Limb (tissue), 2 donors: ENCODE measurements around the gene ZYG11B.
A peak's percentile ranks its signal among the peaks of the same experiment; 100 is the strongest.
"Not testable (repeated sequence)": the region's sequence is repeated elsewhere in the genome, so short reads cannot be mapped to it uniquely, and the experiment has no call there.

Experiments
- DNase-seq, 2 donors: peaks; one replicate each; pipeline ENCODE4 v3.0.0-alpha.2; 2016; ENCODE audit errors: extremely low spot score in 2 of 2

ZYG11B gene

DNA sequence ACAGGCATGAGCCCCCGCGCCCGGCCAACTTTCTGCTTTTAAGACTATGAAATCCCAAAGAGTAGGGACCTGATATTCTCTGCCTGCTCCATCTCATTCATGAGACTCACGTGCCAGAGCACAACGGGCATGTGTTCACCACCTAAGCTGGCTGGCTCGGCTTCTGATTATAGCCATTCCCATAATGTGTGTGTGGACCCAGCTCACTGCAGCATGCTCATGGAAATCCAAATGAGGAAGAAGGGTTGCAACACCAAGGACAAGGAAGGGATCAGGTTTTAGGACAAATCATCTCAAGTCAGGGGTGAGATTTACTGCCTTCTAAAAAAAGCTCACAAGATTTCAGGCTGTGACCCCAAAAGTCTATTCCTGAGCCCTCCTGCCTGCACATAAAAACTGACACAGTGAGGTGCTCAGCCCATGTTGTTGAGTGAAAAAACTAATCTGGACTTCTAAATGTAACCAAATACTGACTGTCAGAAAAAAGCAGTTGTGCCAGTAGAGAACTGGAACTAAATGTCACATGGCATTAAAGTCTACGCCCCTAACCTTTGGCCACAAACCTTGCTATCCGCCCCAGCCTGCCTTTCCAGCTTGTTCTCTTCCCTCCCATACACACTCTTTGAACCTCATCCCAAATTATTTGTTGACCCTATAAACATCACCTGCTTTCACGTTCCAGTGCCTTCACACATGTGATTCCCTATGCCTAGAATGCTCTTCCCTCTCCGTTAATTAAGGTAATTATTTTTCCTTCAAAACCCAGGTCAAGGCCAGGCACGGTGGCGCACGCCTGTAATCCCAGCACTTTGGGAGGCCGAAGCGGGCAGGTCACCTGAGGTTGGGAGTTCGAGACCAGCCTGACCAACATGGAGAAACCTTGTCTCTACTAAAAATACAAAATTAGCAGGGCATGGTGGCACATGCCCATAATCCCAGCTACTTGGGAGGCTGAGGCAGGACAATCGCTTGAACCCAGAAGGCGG is 19.0 kb upstream of the ZYG11B start:
- DNase-seq, result no peak

DNA sequence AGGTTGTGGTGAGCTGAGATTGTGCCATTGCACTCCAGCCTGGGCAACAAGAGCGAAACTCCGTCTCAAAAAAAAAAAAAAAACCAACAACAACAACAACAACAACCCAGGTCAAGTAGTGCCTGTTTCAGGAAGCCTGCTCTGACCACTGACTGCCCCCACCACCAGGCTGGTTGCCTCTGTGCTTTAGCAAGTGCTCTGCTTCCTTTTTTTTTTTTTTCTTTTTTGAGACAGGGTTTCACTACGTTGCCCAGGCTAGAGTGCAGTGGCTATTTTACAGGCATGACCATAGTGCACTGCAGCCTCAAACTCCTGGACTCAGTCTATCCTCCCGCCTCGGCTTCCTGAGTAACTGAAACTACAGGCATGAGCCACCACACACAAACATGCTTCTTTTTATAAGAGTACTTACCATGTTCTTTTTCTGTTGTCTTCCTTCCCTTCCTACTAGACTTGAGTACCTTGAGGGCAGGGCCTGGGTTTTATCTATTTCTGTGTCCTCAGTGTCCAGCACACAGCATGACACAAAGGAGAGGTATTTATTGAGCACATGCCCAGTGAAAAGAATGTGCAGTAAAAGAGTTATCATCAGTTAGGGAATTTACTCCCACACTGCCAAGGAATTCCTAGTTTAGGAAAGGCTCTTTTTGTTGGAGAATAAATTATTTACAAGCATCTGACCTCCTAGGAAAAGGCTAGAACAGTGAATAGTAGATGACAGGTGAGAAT is 18.2 kb upstream of the ZYG11B start:
- DNase-seq, result no peak

DNA sequence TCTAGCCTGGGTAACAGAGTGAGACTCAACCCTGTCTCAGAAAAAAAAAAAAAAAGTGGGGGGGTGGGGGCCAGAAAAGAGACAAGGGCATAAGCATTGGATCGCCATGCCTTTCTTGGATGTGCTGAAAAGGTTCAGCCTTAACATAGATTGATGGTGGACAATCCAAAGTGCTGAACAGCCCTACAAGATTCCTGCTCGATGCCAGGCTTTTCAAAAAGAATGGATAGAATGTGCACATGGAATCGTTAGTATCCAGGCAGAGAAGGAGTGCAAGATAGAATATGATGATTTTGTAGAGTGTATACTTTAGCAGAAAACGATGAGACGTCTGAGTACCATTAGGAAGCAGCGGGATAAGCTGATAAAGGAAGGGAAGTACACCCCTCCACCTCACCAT is 17.2 kb upstream of the ZYG11B start:
- DNase-seq, result no peak

DNA sequence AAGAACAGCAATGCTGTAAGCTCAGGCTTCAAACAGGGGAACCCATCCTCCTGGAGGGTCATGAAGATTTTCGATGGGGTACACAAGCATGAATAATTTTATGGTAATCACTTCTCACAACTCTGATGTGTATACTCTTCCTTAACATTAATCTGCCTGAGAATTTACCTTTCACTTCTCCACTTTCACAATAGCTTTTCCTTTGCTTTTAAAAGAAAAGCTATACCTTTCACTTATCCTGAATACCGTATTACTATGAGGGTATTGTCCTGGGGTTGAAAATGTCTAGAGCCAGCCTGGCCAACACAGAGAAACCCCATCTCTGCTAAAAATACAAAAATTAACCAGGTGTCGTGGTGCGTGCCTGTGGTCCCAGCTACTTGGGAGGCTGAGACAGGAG is 12.7 kb upstream of the ZYG11B start:
- no peak for DNase-seq

DNA sequence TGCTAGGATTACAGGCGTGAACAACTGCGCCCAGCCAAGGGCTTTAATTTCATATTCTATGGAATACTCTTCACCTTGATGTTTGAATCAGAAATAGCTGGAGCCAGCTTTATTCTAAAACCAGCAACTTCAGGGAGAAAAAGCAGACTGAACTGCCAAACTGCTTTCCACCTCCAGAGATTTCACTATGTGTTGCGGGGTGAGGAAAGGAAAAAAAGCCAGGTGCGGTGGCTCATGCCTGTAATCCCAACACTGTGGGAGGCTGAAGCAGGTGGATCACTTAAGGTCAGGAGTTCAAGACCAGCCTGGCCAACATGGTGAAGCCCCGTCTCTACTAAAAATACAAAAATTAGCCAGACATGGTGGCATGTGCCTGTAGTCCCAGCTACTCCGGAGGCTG is 11.0 kb upstream of the ZYG11B start:
- DNase-seq, result not testable (repeated sequence)

DNA sequence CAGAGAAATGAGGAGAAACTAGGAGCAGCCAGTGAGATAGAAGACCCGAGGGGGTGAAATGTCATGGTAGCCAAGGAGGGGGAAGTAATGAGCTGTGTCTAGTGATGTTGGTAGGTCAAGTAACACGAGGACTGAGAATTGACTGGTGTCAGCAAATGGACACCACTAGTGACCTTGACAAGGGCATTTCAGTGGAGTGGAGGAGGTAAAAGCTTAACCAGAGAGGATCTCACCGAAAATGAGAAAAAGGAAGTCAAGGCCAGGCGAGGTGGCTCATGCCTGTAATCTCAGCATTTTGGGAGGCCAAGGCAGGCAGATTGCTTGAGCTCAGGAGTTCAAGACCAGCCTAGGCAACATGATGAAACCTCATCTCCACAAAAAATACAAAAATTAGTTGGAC is 3.0 kb upstream of the ZYG11B start:
- no peak for DNase-seq

DNA sequence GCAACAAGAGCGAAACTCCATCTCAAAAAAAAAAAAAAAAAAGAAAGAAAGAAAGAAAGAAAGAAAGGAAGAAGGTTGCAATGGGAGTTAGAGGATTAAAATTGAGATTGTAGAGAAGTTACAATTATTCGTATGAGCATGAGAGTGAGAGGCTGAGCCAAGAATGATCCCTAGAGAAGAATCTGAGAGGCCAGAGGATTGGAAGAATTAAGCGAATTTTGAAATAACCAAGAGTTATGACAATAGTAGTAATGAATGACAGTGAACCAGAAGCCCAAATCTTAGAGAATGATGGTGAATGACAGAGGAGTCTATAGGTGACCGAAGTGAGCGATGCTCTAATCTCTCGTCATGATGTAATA is 369 bp upstream of the ZYG11B start:
- no peak for DNase-seq

DNA sequence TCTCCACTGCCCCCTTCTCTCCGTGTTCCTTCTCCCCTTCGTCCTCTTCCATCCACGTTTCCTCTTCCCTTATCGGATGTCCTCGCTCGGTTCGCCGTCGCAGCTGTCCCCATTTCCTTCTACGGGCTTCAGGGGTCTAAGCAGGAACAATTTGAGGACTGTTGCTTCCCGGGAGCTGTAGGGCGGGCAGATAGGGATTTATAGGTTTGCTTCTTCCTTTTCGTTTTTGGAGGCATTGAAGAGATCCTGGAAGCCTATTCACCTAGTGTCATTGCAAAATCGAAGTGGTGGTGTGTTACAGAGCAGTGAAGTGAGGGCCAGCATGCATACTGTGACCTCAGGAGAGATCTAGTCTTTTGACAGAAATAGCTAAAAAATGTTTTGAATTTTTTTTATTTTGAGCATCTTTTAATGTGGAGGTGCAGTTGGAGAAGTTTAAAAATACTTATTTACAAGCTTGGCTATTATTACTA is 897 bp downstream of the ZYG11B start:
- peak; percentile 16 to 35 for DNase-seq

DNA sequence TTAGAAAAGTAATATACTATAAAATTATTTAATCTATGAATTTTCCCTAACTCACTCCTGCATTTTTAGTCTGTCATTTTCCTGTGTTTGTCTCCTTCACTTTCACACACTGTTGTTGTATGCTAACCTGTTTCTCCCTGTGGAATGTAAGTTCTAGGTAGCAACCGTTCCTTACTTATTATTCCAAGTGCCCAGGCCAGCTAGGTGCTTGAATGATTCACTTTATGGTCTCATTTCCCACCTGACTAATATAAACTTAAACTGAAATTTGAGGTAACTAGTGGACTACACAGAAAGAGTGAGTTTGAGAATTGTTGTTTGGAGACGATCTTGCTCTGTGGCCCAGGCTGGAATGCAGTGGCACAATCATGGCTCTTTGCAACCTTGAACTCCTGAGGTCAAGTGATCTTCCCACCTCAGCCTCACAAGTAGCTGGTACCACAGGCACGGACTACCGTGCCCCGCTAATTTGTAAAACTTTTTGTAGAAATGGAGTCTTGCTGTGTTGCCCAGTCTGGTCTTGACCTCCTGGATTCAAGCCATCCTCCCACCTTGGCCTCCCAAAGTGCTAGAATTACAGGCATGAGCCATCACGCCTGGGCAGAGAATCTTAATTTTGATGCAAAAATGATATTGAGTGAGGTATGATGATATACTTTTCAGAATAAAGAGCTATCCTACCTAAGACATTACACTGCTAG is 1.9 kb downstream of the ZYG11B start:
- DNase-seq, result no peak

DNA sequence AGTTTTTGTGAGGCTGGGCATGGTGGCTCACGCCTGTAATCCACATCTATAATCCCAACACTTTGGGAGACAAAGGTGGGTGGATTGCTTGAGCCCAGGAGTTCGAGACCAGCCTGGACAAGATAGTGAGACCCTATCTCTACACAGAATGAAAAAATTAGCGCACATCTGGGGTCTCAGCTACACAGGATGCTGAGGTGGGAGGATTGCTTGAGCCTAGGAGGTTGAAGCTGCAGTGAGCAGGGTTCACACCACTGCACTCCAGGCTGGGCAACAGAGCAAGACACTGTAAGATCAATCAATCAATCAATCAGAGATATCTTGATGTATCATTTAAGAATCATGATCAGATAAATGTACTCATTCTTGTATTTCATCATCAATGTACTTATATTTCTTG is 7.1 kb downstream of the ZYG11B start:
- DNase-seq, result no peak

DNA sequence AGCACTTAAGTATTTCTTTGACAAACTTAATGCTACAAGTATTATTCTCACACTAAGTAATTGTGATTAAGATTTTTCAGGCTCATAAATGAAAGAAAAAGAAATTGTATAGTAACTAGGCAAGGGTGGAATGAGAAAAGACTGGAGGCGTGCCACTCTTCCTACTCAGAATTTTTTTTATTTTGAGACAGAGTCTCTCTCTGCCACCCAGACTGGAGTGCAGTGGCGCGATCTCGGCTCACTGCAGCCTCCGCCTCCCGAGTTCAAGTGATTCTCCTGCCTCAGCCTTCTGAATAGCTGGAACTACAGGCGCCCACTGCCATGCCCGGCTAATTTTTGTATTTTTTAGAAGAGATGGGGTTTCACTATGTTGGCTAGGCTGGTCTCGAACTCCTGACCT is 9.1 kb downstream of the ZYG11B start:
- not testable (repeated sequence) for DNase-seq

DNA sequence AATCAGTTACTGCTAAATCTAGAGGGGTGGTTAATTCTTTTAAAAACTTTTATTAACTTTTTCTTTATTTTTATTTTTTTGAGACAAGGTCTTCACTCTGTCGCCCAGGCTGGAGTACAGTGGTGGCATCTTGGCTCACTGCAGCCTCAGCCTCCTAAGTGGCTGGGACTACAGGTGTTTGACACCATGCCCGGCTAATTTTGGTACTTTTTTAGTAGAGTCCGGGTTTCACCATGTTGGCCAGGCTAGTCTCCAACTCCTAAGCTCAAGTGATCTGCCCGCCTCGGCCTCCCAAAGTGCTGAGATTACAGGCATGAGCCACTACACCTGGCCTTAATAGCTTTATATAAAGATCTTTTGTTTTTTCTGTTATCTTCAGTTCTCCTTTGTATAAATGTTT is 11.9 kb downstream of the ZYG11B start:
- DNase-seq, result no peak

DNA sequence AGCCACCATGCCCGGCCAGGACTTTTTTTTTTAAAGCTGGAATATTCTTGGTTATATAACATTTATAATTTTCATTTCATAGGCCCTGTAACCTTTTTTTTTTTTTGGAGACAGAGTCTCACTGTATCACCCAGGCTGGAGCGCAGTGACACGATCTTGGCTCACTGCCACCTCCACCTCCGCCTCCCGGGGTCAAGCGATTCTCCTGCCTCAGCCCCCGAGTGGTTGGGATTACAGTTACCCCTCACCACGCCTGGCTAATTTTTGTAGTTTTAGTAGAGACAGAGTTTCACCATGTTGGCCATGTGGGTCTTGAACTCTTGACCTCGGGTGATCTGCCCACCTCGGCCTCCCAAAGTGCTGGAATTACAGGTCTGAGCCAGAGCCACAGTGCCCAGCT is 12.6 kb downstream of the ZYG11B start:
- DNase-seq, result no peak

DNA sequence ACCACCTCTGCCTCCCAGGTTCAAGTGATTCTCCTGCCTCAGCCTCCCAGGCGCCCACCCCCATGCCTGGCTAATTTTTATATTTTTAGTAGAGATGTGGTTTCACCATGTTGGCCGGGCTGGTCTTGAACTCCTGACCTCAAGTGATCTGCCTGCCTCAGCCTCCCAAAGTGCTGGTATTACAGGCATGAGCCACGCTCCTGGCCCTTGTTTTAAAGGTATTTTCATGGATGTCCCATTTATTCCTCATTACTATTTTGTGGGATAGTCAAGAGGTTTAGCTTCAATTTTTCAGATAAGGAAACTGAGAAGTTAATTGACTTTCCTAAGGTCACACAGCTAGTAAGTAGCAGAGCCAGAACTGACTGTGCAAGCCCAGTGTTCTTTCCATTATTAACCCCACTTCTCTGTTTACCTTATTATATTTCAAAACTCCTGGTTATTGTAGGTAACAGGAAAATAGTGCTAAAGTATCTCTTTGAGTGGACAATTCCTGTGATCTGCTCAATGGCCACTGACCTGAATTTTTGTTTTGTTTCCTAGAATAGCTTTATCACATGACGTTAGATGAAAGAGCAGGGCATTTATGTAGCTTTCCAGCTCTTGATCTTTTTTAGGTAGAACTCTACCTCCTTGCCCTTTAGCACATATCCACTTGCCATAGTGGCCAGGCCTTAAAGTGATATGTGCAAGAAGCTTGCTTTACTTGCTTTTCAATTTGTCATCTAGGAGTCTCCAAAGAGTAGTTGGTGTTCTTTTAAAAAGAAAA is 13.6 kb downstream of the ZYG11B start:
- DNase-seq, result no peak

DNA sequence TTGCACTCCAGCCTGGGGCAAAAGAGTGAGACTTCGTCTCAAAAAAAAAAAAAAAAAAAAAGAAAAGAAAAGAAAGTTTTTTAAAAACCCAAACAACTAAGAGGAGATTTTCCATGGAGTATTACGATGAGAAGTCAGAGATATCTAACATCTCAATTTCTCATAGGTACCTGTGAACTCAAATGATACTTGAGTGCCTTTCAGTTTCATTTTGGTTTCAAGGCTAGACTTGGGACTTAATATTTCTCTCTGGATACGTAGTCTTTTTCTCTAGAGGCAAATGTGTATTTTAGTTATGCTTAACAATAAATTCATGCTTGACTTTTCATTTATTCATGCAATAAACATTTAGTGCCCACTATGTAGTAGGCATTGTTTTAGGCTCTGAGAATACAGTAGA is 15.0 kb downstream of the ZYG11B start:
- no peak for DNase-seq

DNA sequence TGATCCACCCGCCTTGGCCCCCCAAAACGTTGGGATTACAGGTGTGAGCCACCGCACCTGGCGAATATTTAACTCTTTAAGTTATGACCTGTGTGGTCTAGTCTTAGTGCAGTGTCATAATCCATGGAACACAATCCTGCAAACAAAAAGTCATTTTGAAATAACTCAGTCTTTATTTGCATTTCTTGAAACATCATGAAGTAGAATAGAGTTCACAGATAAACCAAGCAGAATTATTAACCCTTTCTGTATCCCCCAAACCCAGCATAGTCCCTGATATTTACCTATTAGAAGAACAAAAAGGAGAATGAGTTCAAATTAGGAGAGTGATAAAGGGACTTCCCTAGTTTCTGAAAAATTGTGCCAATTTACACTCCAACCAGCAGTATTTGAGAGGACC is 19.9 kb downstream of the ZYG11B start:
- DNase-seq, result no peak

DNA sequence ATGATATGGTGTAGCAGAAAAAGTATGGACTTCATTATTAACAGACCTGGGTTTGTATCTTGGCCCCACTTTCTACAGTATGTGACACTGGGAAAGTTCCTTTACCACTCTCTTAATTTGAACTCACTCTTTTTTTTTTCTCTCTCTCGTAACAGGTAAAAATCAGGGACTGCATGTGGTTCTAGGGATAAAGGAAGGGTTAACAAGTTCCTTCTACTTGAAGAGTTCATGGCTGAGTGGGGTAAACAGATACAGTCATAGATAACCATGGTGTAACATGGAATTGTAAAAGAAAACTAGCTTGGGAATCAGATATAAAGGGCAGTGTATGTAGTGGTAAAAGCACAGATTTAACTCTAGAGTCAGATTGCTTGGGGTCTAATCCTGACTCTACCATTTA is 21.2 kb downstream of the ZYG11B start:
- DNase-seq, result no peak

DNA sequence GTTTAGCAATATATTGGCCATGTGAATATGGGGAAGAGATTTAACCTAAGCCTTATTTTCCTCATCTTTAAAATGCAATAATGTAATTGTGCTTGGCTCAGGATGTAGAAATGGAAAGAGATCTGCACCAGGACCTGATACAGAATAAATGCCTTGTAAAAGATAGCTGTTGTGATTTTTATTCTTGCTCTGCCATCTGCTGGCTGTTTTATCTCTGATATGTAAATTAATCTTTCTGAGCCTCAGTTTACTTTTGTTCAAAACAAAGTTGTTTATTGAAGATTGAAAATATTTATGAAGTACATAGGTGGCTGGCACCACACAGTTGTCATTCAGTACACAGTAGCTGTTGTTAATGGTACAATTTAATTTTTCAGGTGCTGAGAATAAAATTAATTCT is 21.9 kb downstream of the ZYG11B start:
- DNase-seq, result no peak

DNA sequence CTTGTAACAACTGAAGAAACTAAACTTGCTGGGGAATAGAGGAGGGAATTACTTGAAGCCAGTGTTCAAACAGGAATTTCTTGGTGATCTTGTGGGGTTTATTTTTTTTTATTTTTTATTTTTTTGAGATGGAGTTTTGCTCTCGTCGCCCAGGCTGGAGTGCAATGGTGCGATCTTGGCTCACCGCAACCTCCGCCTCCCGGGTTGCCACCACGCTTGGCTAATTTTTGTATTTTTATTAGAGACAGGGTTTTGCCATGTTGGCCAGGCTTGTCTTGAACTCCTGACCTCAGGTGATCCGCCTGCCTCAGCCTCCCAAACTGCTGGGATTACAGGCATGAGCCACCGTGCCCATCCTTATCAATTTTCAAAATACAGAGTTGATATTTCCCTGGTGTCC is 23.2 kb downstream of the ZYG11B start:
- not testable (repeated sequence) for DNase-seq

DNA sequence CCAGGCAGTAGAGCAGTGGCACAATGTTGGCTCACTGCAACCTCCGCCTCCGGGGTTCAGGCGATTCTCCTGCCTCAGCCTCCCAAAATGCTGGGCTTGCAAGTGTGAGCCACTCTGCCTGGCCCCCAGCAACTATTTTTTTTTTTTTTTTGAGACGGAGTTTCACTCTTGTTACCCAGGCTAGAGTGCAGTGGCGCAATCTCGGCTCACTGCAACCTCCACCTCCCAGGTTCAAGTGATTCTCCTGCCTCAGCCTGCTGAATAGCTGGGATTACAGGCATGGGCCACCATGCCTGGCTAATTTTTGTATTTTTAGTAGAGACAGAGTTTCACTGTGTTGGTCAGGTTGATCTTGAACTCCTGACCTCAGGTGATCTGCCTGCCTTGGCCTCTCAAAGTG is 23.9 kb downstream of the ZYG11B start:
- not testable (repeated sequence) for DNase-seq
